Thymus (tissue), 11 donors: ENCODE results near the gene NTM. TPM values are rescaled to one million over a fixed set of nuclear protein-coding genes. Genes with fewer than 3 reads are reported as not detected.
"Not testable (repeated sequence)": the region's sequence is repeated elsewhere in the genome, so short reads cannot be mapped to it uniquely, and the experiment has no call there.

ENCODE experiments used
- DNase-seq, 9 donors: peaks; one replicate each; pipeline ENCODE4 v3.0.0-alpha.2; 2013; ENCODE audit warnings: low spot score in 9 of 9, low read depth in 6 of 9, missing footprints in 1 of 9
- H3K27ac ChIP-seq, 2 donors: one replicate each; pipeline ENCODE4 v1.5.1; 2013; ENCODE audit warnings: control low read depth in 1 of 2, low read depth in 1 of 2, low read length in 1 of 2, mild to moderate bottlenecking in 1 of 2, moderate library complexity in 1 of 2
- H3K27me3 ChIP-seq, 2 donors: one replicate each; pipeline ENCODE4 v1.5.1; 2013; ENCODE audit warnings: low read length in 1 of 2; ENCODE audit not compliant: control insufficient read depth in 2 of 2, insufficient read depth in 1 of 2
- H3K36me3 ChIP-seq, 2 donors: one replicate each; pipeline ENCODE4 v1.5.1; 2013; ENCODE audit warnings: low read length in 1 of 2, mild to moderate bottlenecking in 1 of 2, moderate library complexity in 1 of 2; ENCODE audit not compliant: control insufficient read depth in 2 of 2, insufficient read depth in 2 of 2
- H3K4me1 ChIP-seq, 2 donors: one replicate each; pipeline ENCODE4 v1.5.1; 2013; ENCODE audit warnings: low read length in 2 of 2; ENCODE audit not compliant: control insufficient read depth in 2 of 2, insufficient read depth in 2 of 2
- H3K4me3 ChIP-seq, 2 donors: one replicate each; pipeline ENCODE4 v1.5.1; 2013; ENCODE audit warnings: low read length in 2 of 2, control low read depth in 1 of 2, mild to moderate bottlenecking in 1 of 2
- H3K9me3 ChIP-seq, 2 donors: one replicate each; pipeline ENCODE4 v1.5.1; 2013; ENCODE audit warnings: low read length in 1 of 2, mild to moderate bottlenecking in 1 of 2; ENCODE audit not compliant: control insufficient read depth in 2 of 2, insufficient read depth in 1 of 2
- WGBS: extraction: QIAGEN DNeasy Blood & Tissue Kit; methylation state at CpG from one replicate; pipeline ENCODE4 v1.1.7; 2013; 5-methylcytosine and 5-hydroxymethylcytosine counted together
- polyA plus RNA-seq: library from polyadenylated mRNA; stranded (reverse); fragments of 200-250 nt; gene quantifications from one replicate; pipeline ENCODE4 v1.2.3, GENCODE V29; 2013
- total RNA-seq: library from RNA; stranded (reverse); fragments of 120-200 nt; gene quantifications from one replicate; pipeline ENCODE4 v1.2.4, GENCODE V29; 2013
- donor health status: healthy.

The NTM gene
- total and polyA plus RNA-seq, 2 donors, result 0.18 to 0.47 TPM

DNA sequence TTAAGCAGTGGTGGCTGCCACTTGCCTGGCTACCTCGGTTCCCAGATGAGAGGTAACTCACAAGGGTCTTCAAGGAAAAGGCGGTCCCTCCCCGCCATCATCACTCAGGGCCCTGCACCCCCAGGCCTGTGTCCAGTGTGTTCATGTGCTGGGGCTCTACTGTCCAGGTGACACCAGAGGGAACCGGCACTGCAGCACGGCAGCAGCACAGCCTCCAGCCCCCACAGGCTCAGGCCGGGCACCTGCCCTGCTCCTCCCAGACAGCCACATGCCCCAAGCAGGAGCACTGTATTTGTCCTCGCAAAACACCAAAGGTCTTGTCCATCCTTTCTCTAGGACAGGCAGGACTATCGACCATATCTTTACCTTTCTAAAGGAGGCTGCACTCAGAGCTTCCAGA is 982.1 kb downstream of the NTM start:
- Histone ChIP-seq H3K27me3 (no peaks in the 10 kb centered on the region), H3K4me1 (no peaks in the 10 kb centered on the region), H3K9me3 (no peaks in the 10 kb centered on the region), H3K4me3 (no peak overlapping the region), H3K27ac (no peak overlapping the region), H3K36me3 (no peaks in the 10 kb centered on the region)
- 91% methylated on average over 8 of the region's 8 CpGs for WGBS
- no peak for DNase-seq

DNA sequence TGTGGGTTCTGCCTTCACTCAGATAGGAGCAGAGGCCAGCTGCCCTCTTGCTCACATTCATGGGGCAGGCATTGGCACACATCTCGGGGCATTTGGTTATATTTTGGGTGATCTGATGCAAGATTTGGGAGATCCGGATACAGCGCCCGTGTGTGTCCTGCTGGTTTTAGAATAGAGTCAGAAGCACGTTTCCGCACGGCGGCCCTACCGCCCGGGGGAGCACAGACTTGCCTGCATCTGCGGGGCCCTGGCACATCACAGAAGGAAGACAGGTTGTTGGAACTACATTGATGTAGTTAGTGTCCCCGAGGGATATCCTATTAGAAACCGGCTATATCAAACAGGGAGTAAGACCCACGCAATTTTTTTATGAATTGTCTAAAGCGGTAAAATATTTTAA is 982.8 kb downstream of the NTM start:
- Histone ChIP-seq H3K36me3 (no peaks in the 10 kb centered on the region), H3K4me3 (no peak overlapping the region), H3K27ac (no peak overlapping the region), H3K4me1 (no peaks in the 10 kb centered on the region), H3K27me3 (no peaks in the 10 kb centered on the region), H3K9me3 (no peaks in the 10 kb centered on the region)
- no peak for DNase-seq
- 96% methylated on average over 15 of the region's 15 CpGs for WGBS

DNA sequence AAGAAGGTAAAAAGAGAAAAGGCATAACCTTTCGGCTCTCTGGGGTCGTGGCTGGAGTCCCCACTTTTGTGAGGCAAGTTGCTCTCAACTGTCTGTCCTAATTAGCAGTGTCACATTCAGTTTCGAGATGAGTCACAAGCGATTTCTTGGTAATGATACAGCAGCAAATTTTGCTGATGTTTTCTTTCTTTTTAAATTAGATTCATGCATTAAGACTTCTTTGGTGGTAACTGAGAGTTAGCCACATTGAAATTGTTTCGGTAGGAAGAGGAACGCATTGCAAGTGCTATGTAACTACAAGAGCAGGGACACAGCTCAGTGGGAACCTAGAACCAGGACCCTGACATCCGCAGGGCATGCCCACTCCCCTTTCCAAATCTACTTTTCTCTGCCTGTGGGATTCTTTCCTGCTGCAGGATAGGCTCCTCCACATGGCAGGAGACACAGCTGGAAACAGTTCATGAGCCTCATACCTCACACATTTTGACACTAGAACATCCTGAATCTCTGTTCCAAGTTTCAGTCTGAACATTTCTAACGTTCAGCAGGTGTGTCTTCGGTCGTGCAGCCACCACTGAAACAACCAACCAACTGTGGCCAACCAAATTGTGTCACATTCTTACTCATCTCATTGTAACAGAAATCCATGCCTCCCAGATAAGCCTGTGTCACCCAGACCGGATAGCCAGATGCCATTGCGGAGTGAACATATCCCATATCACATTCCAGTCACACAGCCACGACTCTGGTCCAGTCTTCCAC is 987.6 kb downstream of the NTM start:
- Histone ChIP-seq H3K36me3 (no peaks in the 10 kb centered on the region), H3K27ac (no peak overlapping the region), H3K27me3 (no peaks in the 10 kb centered on the region), H3K4me3 (no peak overlapping the region), H3K9me3 (no peaks in the 10 kb centered on the region), H3K4me1 (no peaks in the 10 kb centered on the region)
- 85% methylated on average over 13 of the region's 13 CpGs for WGBS
- DNase-seq, result no peak

DNA sequence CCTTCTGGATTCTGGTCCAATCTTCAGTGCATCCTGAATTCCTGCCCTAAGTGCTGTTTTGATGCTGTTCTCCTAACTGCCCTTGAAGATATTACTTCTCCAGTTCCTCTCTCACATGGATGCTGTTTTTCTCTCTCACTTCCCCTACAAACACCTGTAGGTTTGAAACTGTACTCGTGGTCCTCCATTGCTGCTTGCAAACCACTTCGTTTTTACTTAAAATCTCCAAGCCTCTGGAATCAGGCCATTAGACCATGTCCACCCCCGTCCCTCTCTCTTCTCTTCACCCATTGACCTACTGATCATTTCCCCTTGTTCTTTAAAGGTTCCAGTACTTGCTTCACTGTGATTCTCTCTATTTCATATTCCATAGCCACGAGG is 988.1 kb downstream of the NTM start:
- no peak for DNase-seq
- H3K36me3 ChIP-seq, result no peaks in the 10 kb centered on the region
- WGBS, result 81% methylated on average over 4 of the region's 4 CpGs

DNA sequence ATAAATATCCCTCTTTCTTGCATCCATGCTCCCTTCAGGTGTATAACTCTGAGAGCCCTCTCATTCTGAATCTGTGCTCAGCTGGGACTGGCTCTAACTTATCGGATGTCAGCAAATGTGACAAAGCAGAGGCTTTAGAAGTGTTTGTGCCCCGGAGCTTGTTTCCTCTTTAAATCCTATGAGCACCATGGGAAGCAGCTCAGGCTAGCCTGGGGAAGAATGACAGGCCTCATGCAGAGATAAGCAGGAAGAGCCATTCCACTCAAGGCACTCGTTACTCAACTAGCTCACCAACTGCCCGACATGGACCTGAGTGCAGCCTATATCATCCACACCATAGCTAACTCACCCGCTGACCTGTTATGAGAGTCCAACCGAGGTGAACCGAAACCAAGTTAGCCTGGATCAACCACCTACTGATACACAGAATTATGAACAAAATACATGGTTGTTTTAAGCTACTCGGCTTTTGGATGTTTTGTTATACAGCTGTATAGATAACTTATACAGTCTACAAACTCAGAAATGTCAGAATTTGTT is 990.7 kb downstream of the NTM start:
- H3K27ac ChIP-seq, result no peak overlapping the region
- H3K4me3 ChIP-seq, result no peak overlapping the region
- 84% methylated on average over 8 of the region's 8 CpGs for WGBS
- no peaks in the 10 kb centered on the region for H3K9me3 ChIP-seq
- H3K36me3 ChIP-seq, result no peaks in the 10 kb centered on the region
- DNase-seq, result no peak
- no peaks in the 10 kb centered on the region for H3K27me3 ChIP-seq
- no peaks in the 10 kb centered on the region for H3K4me1 ChIP-seq

More for the DNA sequence above, 988.1 kb downstream of the NTM start:
- no peak overlapping the region for H3K27ac ChIP-seq
- H3K4me3 ChIP-seq, result no peak overlapping the region
- H3K27me3 ChIP-seq, result no peaks in the 10 kb centered on the region
- no peaks in the 10 kb centered on the region for H3K4me1 ChIP-seq
- no peaks in the 10 kb centered on the region for H3K9me3 ChIP-seq

DNA sequence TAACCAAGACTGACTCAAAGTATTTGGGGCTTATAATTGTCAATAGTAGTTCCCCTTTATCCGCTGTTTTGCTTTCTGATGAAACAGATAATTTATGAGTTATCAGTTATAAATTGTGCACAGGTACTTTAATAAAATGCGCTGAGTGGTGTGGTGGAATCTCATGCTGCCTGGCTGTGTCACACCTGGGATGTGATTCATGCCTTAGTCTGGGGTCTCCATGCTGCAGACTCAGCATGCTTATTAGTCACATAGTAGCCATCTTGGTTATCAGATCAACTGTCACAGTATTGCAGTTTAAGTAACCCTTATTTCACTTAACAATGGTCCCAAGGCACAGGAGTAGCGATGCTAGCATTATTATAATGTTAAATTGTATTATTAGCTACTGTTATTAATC is 995.2 kb downstream of the NTM start:
- Histone ChIP-seq H3K9me3 (no peaks in the 10 kb centered on the region), H3K27me3 (no peaks in the 10 kb centered on the region), H3K36me3 (no peaks in the 10 kb centered on the region), H3K27ac (no peak overlapping the region), H3K4me1 (no peaks in the 10 kb centered on the region), H3K4me3 (no peak overlapping the region)
- 93% methylated on average over 3 of the region's 3 CpGs for WGBS
- no peak for DNase-seq

DNA sequence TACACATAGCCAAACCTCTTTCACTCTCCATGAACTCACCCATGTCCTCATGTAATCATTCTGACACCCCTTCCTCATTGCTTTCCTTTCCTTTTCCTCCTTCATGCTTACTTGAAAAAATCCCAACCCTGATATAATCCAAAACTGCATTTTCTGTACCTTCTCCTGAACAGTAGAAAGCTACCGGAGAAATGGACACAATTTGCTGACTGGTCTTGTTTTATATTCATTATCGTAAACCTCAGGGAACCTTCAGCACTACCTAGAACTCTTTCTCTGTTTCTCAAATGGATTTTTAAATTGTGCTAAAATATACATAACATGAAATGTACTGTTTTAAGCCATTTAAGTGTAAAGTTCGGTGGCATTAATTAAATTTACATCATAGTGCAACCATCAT is 996.9 kb downstream of the NTM start:
- H3K4me1 ChIP-seq, result no peaks in the 10 kb centered on the region
- no peaks in the 10 kb centered on the region for H3K27me3 ChIP-seq
- no peaks in the 10 kb centered on the region for H3K9me3 ChIP-seq
- no peak overlapping the region for H3K4me3 ChIP-seq
- DNase-seq, result no peak
- H3K27ac ChIP-seq, result no peak overlapping the region
- WGBS, result 94% methylated on average over 3 of the region's 3 CpGs
- no peaks in the 10 kb centered on the region for H3K36me3 ChIP-seq

DNA sequence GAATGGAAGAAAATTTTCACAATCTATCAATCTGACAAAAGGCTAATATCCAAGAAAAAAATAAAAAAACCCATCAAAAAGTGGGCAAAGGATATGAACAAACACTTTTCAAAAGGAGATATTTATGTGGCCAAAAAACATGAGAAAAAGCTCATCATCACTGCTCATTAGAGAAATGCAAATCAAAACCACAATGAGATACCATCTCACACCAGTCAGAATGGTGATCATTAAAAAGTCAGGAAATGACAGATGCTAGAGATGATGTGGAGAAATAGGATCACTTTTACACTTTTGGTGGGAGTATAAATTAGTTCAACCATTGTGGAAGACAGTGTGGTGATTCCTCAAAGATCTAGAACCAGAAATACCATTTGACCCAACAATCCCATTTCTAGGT is 999.7 kb downstream of the NTM start:
- H3K9me3 ChIP-seq, DNase-seq, H3K27ac ChIP-seq, H3K4me1 ChIP-seq, H3K27me3 ChIP-seq, H3K4me3 ChIP-seq, H3K36me3 ChIP-seq: not testable (repeated sequence)

DNA sequence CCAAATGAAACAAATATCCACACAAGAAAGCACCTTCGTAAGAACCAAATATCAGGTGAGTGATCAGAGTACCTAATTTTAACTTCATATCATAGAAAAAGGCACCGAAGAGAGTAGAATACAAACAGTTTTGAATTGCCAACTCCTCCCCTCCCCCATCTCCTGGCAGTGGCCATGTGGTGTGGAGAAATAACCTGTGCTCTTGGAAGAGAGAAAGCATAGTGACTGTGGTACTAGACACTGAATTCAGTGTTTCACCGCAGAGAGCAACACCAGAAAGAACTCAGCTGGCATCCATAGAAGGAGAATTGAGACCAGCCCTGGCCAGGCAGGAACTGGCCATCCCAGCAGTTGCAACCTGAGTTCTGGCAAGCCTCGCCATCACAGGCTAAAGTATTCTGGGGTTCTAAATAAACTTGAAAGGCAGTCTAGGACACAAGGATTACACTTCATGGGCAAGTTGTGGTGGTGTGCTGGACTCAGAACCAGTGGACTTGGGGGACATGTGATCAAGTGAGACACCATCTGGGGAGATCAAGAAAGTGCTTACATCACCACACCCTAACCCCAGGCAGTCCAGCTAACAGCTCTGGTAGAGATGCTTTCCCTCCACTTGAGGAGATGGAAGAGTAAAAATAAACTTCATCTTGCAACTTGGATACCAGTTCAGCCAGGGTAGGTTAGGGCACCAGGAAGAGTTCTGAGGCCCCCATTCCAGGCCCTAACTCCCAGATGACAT is 1003.2 kb downstream of the NTM start:
- H3K27ac ChIP-seq, result no peak overlapping the region
- no peaks in the 10 kb centered on the region for H3K27me3 ChIP-seq
- DNase-seq, result no peak
- H3K4me1 ChIP-seq, result no peaks in the 10 kb centered on the region
- whole genome bisulfite sequencing, result 95% methylated on average over 4 of the region's 4 CpGs
- no peaks in the 10 kb centered on the region for H3K9me3 ChIP-seq
- no peak overlapping the region for H3K4me3 ChIP-seq
- H3K36me3 ChIP-seq, result no peaks in the 10 kb centered on the region
